Liver (tissue), 9 donors: Measurements from ENCODE around the gene RPL27A. TPM values are rescaled to one million over a fixed set of nuclear protein-coding genes. Genes with fewer than 3 reads are reported as not detected.

ENCODE experiments used
- DNase-seq: peaks from one replicate; pipeline ENCODE4 v3.0.0-alpha.2; 2017; ENCODE audit warnings: low spot score
- H3K27ac ChIP-seq, 2 donors: one replicate each; pipeline ENCODE4 v1.7.0; 2013; ENCODE audit warnings: inconsistent platforms in 2 of 2, low read length in 2 of 2, control low read depth in 1 of 2, low read depth in 1 of 2, mild to moderate bottlenecking in 1 of 2
- H3K27me3 ChIP-seq, 4 donors: one replicate each; pipeline versions ENCODE4 v1.6.1 to v1.7.0; 2013; ENCODE audit warnings: low read length in 3 of 4, inconsistent platforms in 1 of 4, mild to moderate bottlenecking in 1 of 4, moderate library complexity in 1 of 4; ENCODE audit not compliant: control insufficient read depth in 4 of 4, insufficient read depth in 4 of 4
- H3K36me3 ChIP-seq, 4 donors: one replicate each; pipeline versions ENCODE4 v1.6.1 to v1.7.0; 2013; ENCODE audit warnings: low read length in 3 of 4, mild to moderate bottlenecking in 3 of 4, low read depth in 1 of 4, moderate library complexity in 1 of 4; ENCODE audit not compliant: control insufficient read depth in 4 of 4, insufficient read depth in 3 of 4
- H3K4me1 ChIP-seq, 4 donors: one replicate each; pipeline versions ENCODE4 v1.6.1 to v1.7.0; 2013; ENCODE audit warnings: low read length in 3 of 4, mild to moderate bottlenecking in 3 of 4, moderate library complexity in 1 of 4; ENCODE audit not compliant: control insufficient read depth in 4 of 4, insufficient read depth in 4 of 4
- H3K4me3 ChIP-seq, 3 donors: one replicate each; pipeline versions ENCODE4 v1.6.1 to v1.7.0; 2013; ENCODE audit warnings: low read length in 3 of 3, control low read depth in 1 of 3, low read depth in 1 of 3, mild to moderate bottlenecking in 1 of 3
- H3K9ac ChIP-seq, 2 donors: one replicate each; pipeline ENCODE4 v1.7.0; 2013; ENCODE audit warnings: low read length in 2 of 2, mild to moderate bottlenecking in 2 of 2, moderate library complexity in 2 of 2, control low read depth in 1 of 2, low read depth in 1 of 2
- H3K9me3 ChIP-seq, 4 donors: one replicate each; pipeline versions ENCODE4 v1.6.1 to v1.7.0; 2013; ENCODE audit warnings: low read length in 3 of 4; ENCODE audit not compliant: control insufficient read depth in 4 of 4
- ATF3 ChIP-seq: IDR thresholded peaks from 2 replicates; pipeline ENCODE4 v1.6.1; 2016; ENCODE audit warnings: antibody characterized with exemption
- CTCF ChIP-seq: fragments of 150-350 bp; IDR thresholded peaks from 2 replicates; pipeline ENCODE4 v1.5.1; 2017; ENCODE audit warnings: improper control_type of control experiment, low read depth, low read length; ENCODE audit not compliant: missing input control
- EGR1 ChIP-seq, 2 donors: IDR thresholded peaks; 2 replicates each; pipeline ENCODE4 v1.6.1; 2016 to 2018; ENCODE audit warnings: antibody characterized with exemption in 2 of 2, low read depth in 2 of 2
- FOXA1 ChIP-seq: IDR thresholded peaks from 2 replicates; pipeline ENCODE4 v1.6.1; 2016; ENCODE audit warnings: antibody characterized with exemption
- FOXA2 ChIP-seq: IDR thresholded peaks from 2 replicates; pipeline ENCODE4 v1.6.1; 2016; ENCODE audit warnings: antibody characterized with exemption
- GABPA ChIP-seq, 2 donors: IDR thresholded peaks in 1 of 2; conservative IDR thresholded peaks in 1 of 2; 2 replicates each; pipeline ENCODE4 v1.6.1; 2016; ENCODE audit warnings: antibody characterized with exemption in 2 of 2, mild to moderate bottlenecking in 1 of 2, moderate library complexity in 1 of 2
- HNF4A ChIP-seq, 2 donors: conservative IDR thresholded peaks; 2 replicates each; pipeline ENCODE4 v1.6.1; 2016; ENCODE audit warnings: antibody characterized with exemption in 2 of 2, mild to moderate bottlenecking in 2 of 2
- HNF4G ChIP-seq: IDR thresholded peaks from 2 replicates; pipeline ENCODE4 v1.6.1; 2016; ENCODE audit warnings: antibody characterized with exemption
- JUND ChIP-seq, 2 donors: IDR thresholded peaks; 2 replicates each; pipeline ENCODE4 v1.6.1; 2016; ENCODE audit warnings: antibody characterized with exemption in 2 of 2
- MAX ChIP-seq: IDR thresholded peaks from 2 replicates; pipeline ENCODE4 v1.6.1; 2016; ENCODE audit warnings: antibody characterized with exemption
- NR2F2 ChIP-seq: IDR thresholded peaks from 2 replicates; pipeline ENCODE4 v1.6.1; 2016; ENCODE audit warnings: antibody characterized with exemption
- RAD21 ChIP-seq, 2 donors: IDR thresholded peaks; 2 replicates each; pipeline ENCODE4 v1.6.1; 2016; ENCODE audit warnings: antibody characterized with exemption in 2 of 2, mild to moderate bottlenecking in 2 of 2
- REST ChIP-seq: IDR thresholded peaks from 2 replicates; pipeline ENCODE4 v1.6.1; 2016; ENCODE audit warnings: antibody characterized with exemption, mild to moderate bottlenecking
- RXRA ChIP-seq, 2 donors: IDR thresholded peaks; 2 replicates each; pipeline ENCODE4 v1.6.1; 2017 to 2018; ENCODE audit warnings: antibody characterized with exemption in 2 of 2, mild to moderate bottlenecking in 1 of 2
- SP1 ChIP-seq: IDR thresholded peaks from 2 replicates; pipeline ENCODE4 v1.6.1; 2018; ENCODE audit warnings: antibody characterized with exemption, mild to moderate bottlenecking
- TAF1 ChIP-seq: conservative IDR thresholded peaks from 2 replicates; pipeline ENCODE4 v1.6.1; 2016; ENCODE audit warnings: antibody characterized with exemption, mild to moderate bottlenecking
- YY1 ChIP-seq: IDR thresholded peaks from 2 replicates; pipeline ENCODE4 v1.6.1; 2016; ENCODE audit warnings: antibody characterized with exemption, mild to moderate bottlenecking
- ZBTB33 ChIP-seq: IDR thresholded peaks from 2 replicates; pipeline ENCODE4 v1.6.1; 2016; ENCODE audit warnings: antibody characterized with exemption
- WGBS: extraction: QIAGEN DNeasy Blood & Tissue Kit; methylation state at CpG from one replicate; pipeline ENCODE4 v1.1.7; 2013; 5-methylcytosine and 5-hydroxymethylcytosine counted together
- polyA plus RNA-seq, 2 donors: library from polyadenylated mRNA; stranded (reverse) in 1 of 2; unstranded in 1 of 2; fragments of 200-250 nt in 1 of 2; fragments of >200 nt in 1 of 2; fragmentation: Nextera tagmentation in 1 of 2; extraction: Ambion mirVana in 1 of 2; gene quantifications; one replicate each; pipeline versions ENCODE4 v1.2.1 to v1.2.3, GENCODE V29; 2013 to 2015
- total RNA-seq, 2 donors: library from RNA; depleted of rRNA; stranded (reverse); fragments of >200 nt; gene quantifications; one replicate each; pipeline ENCODE4 v1.2.3, GENCODE V29; 2014
- donor health status: healthy.
- donor health status: healthy.
- donor health status: healthy.
- donor health status: healthy.
- donor health status: healthy.

RPL27A gene
- total and polyA plus RNA-seq, 4 donors = 178 to 928 (median 570) TPM

GRCh38 chr11:8688414-8689362 is 6.1 kb downstream of the RPL27A start (continued):
- TF ChIP-seq ZBTB33 = peak; percentile 98
- TF ChIP-seq SP1 = peak; percentile 65
- TF ChIP-seq FOXA1 = no peak
- no peak for TF ChIP-seq HNF4G
- peak; percentile 21 for TF ChIP-seq FOXA2

- Histone ChIP-seq H3K27ac (no peak overlapping the region), H3K27me3 (no peaks in the 10 kb centered on the region), H3K4me3 (no peak overlapping the region), H3K9me3 (no peaks in the 10 kb centered on the region), H3K9ac (no peak overlapping the region), H3K4me1 (peaks cover 4 to 22% (median 20%) of the 10 kb centered on the region in 4 donors), H3K36me3 (peaks cover 9 to 49% (median 38%) of the 10 kb centered on the region in 4 donors)
- 92% methylated on average over 8 of the region's 8 CpGs for WGBS
- TF ChIP-seq FOXA2 (no peak), RXRA (IDR thresholded peaks at IDR 0.05) (no peak), HNF4G (no peak), GABPA (IDR thresholded peaks at IDR 0.05 in 1 of 2, conservative IDR thresholded peaks at IDR 0.05 in 1 of 2) (no peak), TAF1 (no peak), REST (no peak), FOXA1 (no peak), NR2F2 (no peak), EGR1 (IDR thresholded peaks at IDR 0.05; ENCODE audit: low read depth in 2 of 2) (no peak), RAD21 (IDR thresholded peaks at IDR 0.05) (no peak), JUND (IDR thresholded peaks at IDR 0.05) (no peak), YY1 (no peak), SP1 (no peak), HNF4A (conservative IDR thresholded peaks at IDR 0.05) (no peak), ATF3 (no peak), CTCF (no peak), MAX (no peak)
- DNase-seq = no peak
Measured at GRCh38 chr11:8689726-8690255, 7.2 kb downstream of the RPL27A start.
